ENCODE data around the gene KLKB1. TPM values are rescaled to one million over a fixed set of nuclear protein-coding genes. Genes with fewer than 3 reads are reported as not detected.
"Not testable (repeated sequence)": the region's sequence is repeated elsewhere in the genome, so short reads cannot be mapped to it uniquely, and the experiment has no call there.

KLKB1 gene
- total RNA-seq, 2 donors from 2014 or later = 1.6 to 2.6 TPM

GRCh38 chr4:186244835-186245234, 17.5 kb downstream of the KLKB1 start:
- Histone ChIP-seq H3K27me3 (replicated peaks; ENCODE audit: insufficient read depth) (no peaks in the 10 kb centered on the region), H3K4me3 (no peak overlapping the region), H3K4me1 (ENCODE audit: control insufficient read depth in 1 of 2, low read depth in 2 of 2) (no peaks in the 10 kb centered on the region), H3K9me3 (no peaks in the 10 kb centered on the region), H3K27ac (no peak overlapping the region), H3K36me3 (no peaks in the 10 kb centered on the region)
- DNase-seq (ENCODE audit: low spot score) (no peak), ATAC-seq (ENCODE audit: insufficient number of reproducible peaks, low FRiP score, low read depth) (no peak)
- no peak for TF ChIP-seq CTCF (IDR thresholded peaks at IDR 0.05)

- H3K27ac ChIP-seq; H3K27me3 ChIP-seq (replicated peaks; ENCODE audit: insufficient read depth); ATAC-seq (ENCODE audit: insufficient number of reproducible peaks, low FRiP score, low read depth); H3K4me3 ChIP-seq; H3K36me3 ChIP-seq; H3K9me3 ChIP-seq; H3K4me1 ChIP-seq (ENCODE audit: control insufficient read depth in 1 of 2, low read depth in 2 of 2); DNase-seq (ENCODE audit: low spot score): not testable (repeated sequence)
These were observed 19.9 kb downstream of the KLKB1 start for GRCh38 chr4:186247062-186247752.

GRCh38 chr4:186248643-186249042, 21.3 kb downstream of the KLKB1 start:
- ATAC-seq (ENCODE audit: insufficient number of reproducible peaks, low FRiP score, low read depth) = no peak
- H3K36me3 ChIP-seq = no peaks in the 10 kb centered on the region
- DNase-seq (ENCODE audit: low spot score) = no peak
- no peaks in the 10 kb centered on the region for H3K4me1 ChIP-seq (ENCODE audit: control insufficient read depth in 1 of 2, low read depth in 2 of 2)
- H3K9me3 ChIP-seq = no peaks in the 10 kb centered on the region
- TF ChIP-seq CTCF (IDR thresholded peaks at IDR 0.05) = no peak
- H3K27me3 ChIP-seq (replicated peaks; ENCODE audit: insufficient read depth) = no peaks in the 10 kb centered on the region
- no peak overlapping the region for H3K4me3 ChIP-seq
- H3K27ac ChIP-seq = no peak overlapping the region

GRCh38 chr4:186249785-186250754, 22.8 kb downstream of the KLKB1 start:
- Histone ChIP-seq H3K4me3 (no peak overlapping the region), H3K9me3 (no peaks in the 10 kb centered on the region), H3K27me3 (replicated peaks; ENCODE audit: insufficient read depth) (no peaks in the 10 kb centered on the region), H3K36me3 (no peaks in the 10 kb centered on the region), H3K4me1 (ENCODE audit: control insufficient read depth in 1 of 2, low read depth in 2 of 2) (no peaks in the 10 kb centered on the region), H3K27ac (no peak overlapping the region)
- TF ChIP-seq CTCF (IDR thresholded peaks at IDR 0.05) = no peak
- DNase-seq (ENCODE audit: low spot score) = no peak
- ATAC-seq (ENCODE audit: insufficient number of reproducible peaks, low FRiP score, low read depth) = no peak

- H3K27ac ChIP-seq = no peak overlapping the region
- H3K9me3 ChIP-seq = no peaks in the 10 kb centered on the region
- TF ChIP-seq CTCF (IDR thresholded peaks at IDR 0.05) = no peak
- H3K27me3 ChIP-seq (replicated peaks; ENCODE audit: insufficient read depth) = no peaks in the 10 kb centered on the region
- DNase-seq (ENCODE audit: low spot score) (no peak), ATAC-seq (ENCODE audit: insufficient number of reproducible peaks, low FRiP score, low read depth) (no peak)
- no peak overlapping the region for H3K4me3 ChIP-seq
- H3K36me3 ChIP-seq = no peaks in the 10 kb centered on the region
- no peaks in the 10 kb centered on the region for H3K4me1 ChIP-seq (ENCODE audit: control insufficient read depth in 1 of 2, low read depth in 2 of 2)
These were observed 23.5 kb downstream of the KLKB1 start for GRCh38 chr4:186250760-186251159.

Data from thoracic aorta (tissue), 2 donors.